ENCODE results near the gene RBM46.

RBM46 gene, protein sequence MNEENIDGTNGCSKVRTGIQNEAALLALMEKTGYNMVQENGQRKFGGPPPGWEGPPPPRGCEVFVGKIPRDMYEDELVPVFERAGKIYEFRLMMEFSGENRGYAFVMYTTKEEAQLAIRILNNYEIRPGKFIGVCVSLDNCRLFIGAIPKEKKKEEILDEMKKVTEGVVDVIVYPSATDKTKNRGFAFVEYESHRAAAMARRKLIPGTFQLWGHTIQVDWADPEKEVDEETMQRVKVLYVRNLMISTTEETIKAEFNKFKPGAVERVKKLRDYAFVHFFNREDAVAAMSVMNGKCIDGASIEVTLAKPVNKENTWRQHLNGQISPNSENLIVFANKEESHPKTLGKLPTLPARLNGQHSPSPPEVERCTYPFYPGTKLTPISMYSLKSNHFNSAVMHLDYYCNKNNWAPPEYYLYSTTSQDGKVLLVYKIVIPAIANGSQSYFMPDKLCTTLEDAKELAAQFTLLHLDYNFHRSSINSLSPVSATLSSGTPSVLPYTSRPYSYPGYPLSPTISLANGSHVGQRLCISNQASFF

DNA sequence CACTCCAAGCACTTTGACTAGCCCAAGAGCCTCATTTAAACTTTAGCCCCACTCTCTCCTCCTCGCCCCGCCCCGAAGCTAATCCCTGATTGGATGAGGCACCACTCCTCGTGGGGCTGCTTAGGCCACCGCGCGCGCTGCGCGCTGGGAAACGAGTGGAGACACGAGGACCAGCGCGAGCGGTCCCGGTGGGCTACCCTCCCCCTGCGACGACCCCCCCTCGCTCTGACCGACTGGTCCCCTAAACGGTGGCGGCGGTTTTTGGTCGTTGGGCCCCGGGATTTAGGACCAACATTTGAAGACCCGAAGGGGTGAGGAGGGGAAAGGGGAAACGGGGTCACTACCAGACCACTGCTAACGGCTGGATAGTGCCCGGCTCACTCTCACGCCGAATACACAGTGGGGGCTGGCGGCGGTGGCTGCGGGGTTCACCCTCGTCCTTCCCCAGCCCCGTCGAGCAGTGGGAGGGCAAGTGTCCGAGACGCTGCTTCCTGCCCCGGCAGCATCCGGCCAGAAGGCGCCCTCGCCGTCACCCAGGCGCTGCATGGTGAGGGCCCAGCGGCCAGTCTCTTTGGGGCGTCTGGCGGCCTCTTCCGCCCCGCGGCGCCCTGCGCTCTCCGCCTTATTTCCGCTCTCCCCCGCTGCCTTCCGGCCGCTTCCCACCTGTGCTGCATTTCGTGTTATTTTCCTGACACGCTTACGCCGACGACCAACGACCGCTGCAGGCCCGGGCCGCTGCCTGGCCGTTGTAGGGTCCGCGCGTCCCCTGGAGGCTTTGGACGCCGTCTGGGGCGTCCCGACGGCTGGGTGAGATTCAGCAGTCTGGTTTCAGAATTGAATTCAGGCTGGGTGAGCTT lies at the start of gene RBM46:
RBM46 (plus strand) TSS at position 147 of the 857 bp plus-strand sequence. CDS start 15,481 bp downstream, outside the sequence.
- no peak for DNase-seq

DNA sequence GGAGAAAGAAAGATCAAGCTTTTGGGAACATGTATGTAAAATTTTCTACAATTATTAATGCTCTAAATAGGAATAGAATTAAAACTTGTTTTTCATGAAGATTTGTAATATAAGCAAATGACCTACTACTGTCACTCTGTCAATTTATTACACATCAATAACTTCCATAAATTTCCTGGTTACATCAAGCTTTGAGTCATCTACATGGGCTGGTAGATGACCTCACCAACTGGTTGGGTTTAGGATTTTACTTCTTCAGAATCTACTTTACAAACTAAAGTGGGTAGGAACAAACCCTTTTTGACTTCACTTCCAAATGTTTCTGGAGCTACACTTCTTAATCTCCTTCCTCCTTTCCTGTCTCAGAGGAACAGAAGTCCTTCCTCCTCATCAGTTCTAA lies 49.3 kb upstream of the RBM46 start:
- DNase-seq, result no peak

DNA sequence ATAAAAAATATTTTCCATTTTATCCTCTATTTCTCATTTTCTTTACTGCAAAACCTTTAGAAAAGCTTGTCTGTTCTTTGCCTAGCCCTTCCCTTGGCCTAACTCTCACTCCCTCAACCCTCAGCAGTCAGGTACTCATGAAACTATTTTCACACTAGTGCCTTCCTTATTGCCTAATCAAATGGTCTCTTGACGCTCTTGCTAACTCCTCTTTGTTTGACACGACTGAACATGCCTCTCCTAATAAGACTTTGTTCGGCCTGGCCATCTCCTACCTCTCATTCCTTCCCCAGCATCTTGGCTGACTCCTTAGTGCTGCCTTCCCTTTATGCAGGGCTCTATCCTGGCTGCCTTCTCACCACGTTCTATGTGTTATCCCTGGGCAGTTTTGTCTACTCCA lies 48.4 kb upstream of the RBM46 start:
- no peak for DNase-seq

DNA sequence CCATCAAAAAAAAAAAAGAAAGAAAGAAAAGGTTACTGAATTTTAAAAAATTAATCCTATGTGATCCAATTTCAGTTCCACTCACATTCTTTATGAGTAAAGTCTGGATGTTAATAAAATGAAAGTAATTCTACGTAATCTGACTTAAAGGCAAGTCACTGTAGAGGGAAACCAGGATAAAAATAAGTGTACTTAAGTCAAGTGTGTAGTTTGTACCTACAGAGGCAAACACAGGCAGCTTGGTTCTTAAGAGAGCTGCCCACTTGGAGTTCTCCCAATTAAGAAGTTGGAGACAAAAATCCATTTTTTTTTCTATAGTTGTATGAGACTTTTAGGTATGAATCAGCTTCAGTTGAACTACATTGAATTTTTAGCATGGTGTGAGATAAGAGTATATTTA lies 44.3 kb upstream of the RBM46 start:
- DNase-seq, result no peak

DNA sequence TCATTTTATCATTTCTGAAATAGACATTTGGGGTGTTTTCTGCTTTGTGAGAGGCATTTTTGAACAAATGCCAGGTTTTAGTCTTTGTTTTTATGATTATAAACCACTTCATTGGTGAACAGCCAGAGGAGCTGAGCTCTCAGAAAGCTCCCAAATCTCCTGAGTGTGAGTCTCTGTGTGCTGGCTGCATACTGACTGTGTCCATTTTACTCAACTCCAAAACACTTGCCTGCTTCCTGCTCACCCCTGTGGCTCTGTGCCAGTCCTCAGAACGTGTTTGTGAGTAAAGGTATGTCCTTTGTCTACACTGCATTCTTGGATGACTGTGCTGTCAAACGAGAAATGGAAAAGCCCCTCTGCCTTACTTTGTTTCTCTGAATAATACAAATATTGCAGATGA lies 42.6 kb upstream of the RBM46 start:
- DNase-seq, result no peak

DNA sequence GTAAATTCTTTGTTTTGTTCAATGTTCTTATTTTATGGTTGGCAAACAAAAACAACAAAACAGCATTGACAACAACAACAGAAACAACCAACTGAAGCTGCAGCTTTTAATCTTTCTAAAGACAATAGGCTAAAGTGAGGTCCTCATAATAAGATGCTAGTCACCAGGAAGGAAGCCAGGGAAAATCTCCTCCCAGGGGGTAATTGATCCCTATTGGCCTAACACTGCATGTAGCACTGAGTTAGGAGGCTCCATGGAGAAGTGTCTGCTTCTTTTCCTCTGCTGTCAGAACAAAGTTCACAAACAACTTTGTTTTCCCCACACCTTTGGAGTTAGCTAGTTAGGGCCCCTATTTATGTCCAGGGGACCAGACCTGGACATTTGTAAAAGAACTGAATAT lies 42.0 kb upstream of the RBM46 start:
- no peak for DNase-seq

DNA sequence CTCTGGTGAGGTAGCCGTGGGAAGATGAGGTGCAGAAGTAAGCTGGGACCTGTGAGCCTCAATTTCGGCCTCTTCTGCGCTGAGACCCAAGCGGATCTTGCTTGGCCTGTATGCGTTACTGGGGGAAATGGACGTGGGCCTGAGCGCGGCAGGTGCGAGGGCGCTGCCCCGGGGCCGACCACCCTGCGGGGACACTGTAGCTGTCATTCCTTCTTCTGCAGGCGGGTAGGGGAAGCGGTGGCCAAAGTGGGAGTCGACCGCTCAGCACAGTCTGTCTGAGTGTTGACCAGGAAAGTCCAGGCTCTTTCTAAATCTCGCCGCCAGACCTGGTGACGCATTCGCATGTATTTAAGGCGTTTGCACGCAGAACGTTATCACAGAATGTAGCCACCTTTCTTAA lies 40.6 kb upstream of the RBM46 start:
- no peak for DNase-seq

DNA sequence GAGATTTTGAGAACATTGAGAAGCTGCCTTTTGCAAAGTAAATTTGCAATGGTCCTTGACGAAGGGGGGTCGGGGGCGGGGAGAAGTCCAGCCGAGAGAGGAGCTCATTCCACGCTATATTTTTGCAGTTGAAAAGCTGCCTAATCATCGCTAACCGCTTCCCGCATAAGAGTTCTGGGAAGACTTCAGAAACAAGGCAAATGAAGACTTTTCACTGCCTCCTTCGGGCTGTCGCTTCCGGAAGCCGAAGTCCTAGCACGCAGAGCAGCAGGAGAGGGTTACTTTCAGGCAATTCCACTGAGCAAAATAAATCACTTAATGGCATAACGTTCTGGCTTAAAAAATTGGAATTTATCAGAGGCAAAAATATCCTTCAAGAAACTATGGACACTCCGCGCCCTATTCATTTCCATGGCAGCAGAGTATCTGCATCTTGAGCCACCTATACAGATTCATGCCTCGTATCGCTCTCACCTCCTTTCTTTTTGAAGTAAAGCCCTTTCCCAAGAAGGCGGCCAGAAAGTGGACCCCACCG lies 39.9 kb upstream of the RBM46 start:
- no peak for DNase-seq

DNA sequence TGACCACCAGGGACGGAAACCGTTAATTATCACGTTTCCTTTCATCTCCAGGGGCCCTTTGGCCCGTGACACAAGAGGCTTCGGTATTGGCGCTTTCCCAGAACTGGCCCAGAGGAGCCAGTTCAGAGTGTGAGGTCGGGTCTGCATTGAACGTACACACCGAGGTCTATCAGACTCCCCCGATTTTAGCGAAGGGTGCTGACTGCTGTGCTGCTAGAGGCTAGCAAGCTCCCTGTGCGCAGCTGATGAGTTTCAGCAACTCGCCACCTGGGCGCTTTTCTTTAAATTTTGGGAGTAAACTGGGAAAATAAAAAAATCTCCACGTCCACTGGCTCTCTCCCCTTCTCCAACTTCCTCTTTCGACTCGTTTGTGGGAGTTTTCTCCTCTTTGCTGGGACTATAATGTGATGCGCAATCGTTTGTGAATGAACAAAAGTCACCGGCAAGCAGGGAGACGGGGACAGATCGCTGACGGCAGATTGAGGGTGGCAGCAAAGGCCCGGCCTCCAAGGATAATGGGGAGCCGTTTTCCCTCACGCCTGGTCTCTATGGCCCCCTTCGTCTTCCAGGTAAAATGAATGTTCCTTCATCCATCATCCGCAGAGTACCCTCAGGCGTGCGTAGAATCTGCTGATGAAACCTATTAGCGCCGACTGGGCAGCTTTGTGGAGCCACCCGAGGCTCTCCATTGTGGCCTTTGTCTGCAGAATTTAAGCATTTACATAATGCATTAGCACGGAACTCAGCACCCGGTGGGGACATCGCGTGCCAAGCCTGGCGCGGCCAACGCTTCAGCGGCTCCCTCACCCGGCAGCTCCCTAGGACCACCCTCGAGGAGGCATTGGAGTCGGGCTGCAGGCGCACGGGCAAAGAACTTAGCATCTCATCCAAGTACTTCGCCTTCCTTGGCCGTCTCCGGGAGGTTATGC lies 38.9 kb upstream of the RBM46 start:
- no peak for DNase-seq

DNA sequence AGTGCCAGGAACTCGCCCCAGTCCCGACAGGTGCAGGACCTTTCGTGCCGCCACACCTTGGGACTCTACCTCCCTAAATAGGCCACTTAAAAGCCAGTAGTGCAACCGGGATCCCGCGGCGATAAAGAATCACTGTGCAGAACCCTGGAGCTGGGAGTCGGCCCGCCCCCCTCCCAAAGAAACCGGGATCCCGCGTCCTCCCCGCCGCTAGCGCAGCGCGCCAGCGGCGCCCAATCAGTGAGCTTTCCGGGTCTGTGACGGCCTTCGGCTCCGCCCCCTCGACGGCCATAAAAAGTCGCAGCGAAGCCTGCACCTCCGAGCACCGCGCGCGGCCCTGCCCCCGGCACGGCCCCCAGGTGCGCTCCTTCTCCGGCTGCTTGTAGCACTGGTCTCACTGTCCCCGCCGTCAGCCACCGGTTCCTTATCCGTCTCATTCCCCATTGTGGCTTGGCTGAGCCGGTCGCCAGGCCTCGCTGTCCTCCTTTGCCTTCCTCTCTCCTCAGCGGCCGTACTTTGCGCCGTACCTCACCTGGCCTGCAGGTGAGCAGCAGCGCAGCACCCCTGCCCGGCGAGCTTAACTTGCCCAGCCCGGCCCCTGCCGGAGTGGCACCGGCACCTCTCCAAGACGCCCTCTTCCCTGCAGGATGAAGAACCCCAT lies 37.3 kb upstream of the RBM46 start, which contains the start of gene LRAT:
LRAT (plus strand) TSS at position 318 of the 658 bp plus-strand sequence; CDS start at position 645, 327 bp downstream.
- no peak for DNase-seq

DNA sequence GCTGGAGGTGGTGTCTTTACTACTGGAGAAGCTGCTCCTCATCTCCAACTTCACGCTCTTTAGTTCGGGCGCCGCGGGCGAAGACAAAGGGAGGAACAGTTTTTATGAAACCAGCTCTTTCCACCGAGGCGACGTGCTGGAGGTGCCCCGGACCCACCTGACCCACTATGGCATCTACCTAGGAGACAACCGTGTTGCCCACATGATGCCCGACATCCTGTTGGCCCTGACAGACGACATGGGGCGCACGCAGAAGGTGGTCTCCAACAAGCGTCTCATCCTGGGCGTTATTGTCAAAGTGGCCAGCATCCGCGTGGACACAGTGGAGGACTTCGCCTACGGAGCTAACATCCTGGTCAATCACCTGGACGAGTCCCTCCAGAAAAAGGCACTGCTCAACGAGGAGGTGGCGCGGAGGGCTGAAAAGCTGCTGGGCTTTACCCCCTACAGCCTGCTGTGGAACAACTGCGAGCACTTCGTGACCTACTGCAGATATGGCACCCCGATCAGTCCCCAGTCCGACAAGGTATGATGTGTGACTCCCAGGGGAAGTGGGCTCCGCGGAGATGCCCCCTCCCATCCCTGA lies 36.6 kb upstream of the RBM46 start:
- DNase-seq, result no peak

DNA sequence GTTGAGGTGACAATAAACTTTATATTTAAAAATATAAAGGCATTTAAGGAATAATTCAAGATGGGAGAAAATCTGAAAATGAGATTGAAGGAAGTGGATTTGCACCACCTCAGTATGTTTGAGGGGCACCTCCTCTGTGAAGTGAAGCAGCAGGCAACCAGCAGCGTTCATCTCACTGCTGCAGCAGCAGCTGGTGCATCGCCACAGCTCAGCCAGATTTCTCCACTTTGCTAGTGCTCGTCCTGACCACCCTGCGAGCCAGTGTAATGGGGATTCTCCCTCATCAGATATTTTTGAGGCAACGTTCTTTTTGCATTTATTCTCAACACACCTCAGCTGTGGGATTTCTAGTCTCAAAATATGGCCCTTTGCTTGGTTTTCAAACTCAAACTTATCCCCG lies 23.4 kb upstream of the RBM46 start:
- DNase-seq, result no peak

DNA sequence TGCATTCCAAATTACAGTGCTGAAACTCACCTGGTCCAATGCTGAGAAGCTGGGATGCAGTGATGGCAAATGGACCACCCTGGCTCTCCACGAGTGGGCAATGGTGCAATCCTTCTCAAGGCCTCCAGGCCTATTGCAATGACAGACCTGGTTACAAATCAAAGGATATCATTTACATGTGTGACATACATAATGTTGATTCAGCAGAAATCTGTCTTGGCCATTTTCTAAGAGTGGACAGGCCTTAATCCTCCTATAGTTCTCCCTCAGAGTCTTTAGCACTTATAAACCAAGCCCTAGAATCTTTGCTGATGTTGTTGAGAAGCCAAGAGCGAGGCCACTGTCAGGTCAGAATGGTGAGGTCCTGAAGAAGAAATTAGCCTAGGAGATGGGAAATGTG lies 20.2 kb upstream of the RBM46 start:
- DNase-seq, result no peak

DNA sequence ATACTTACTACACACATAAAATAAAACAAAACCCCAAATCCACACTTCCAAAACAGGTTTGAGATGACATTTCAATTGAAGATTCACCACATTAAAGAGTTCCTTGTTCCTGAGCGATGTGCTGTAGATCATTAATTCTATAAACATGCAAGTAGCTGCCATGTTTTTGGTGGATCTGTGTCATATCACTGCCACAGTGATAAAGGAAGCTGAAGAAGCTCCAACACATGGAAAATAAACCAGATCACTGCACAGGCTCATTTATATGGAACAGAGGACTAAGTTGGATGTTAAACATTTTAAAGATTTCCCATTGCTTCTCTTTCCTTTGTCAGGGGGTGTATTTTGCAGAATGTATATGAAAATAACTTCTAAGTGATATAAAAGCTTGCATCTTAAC lies 2.8 kb upstream of the RBM46 start:
- no peak for DNase-seq

DNA sequence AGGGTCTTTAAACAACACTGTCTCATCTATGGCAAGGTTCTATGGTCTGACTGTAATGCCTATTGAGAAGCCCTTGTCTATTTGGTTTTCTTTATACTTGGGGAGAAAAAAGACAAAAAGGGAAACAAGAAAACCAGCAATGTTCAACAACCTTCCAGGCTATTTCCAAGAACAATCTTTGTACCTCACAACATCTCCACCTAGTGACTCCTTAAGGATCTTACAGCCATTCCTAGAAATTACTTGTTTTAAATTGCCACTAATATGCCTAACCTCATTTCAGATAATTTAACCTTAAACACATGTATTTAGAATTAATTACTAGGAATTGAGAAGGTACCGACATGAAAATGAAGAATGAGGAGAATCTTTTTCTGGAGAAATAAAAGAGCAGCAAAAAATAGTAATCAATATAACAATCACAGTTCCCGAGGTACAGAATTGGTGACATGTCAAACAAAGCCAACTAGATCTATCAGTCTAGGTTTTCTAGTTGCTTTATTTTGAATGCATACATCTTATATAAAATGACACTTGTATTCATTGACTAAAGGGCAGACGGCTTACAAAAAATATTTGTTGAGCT lies 1.6 kb upstream of the RBM46 start:
- no peak for DNase-seq

DNA sequence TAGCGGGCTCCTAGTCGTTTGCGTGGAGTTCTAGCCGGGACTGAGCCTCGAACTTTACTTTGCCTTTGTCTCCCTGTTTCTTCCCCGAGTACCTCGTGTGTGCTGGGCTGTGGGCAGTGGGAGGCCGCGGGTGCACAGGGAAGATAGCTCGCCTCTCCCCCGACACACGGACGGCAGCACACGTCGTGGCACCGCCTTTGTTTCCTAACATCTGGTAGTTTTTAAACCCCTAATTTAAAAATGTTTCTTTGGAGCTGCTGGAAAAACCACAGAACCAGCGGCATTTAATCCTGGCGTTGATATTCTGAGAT lies 866 bp downstream of the RBM46 start:
- DNase-seq, result no peak

DNA sequence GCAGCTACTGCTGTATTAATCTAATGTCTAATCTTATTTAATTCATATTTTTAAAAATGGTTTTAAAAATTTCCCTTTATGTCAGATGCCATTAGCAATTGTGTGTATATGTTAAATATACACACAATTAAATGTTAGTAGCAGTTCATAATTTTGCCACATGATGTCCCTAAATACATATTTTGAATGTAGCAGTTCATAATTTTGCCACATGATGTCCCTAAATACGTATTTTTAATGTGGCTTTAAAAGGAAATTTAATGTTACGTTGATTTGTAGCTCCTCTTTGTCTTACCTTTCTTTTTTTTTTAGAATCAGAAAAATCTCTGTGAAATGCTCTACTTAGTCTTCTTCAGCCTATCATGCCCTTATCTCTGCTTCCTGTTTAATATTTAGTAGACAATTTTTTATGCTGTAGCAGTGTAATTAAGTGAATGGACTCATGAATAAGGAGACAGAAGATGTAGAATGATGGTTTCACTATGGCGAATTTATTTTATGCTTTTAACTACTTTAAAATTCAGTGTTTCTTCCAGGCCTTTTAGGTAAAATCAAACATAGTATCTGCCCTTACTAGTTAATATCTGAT lies 26.1 kb downstream of the RBM46 start:
- DNase-seq, result no peak

DNA sequence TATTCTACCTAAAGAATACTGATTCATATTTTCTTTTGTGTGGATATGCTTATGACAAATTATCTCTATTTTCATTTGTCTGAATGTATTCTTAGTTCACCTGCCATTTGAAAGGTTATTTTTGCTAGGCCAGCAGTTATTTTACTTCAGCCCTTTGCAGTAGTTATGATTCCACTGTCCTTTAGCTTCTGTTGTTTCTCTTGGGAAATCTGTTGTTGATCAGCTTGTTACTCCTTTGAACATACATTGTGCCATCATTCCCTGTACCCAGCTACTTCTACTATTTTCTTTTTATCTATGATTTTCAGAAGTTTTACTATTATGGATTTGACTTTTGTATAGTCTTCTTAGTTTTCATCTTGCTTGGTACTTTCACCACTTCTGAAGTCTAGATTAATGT lies 37.2 kb downstream of the RBM46 start:
- DNase-seq, result no peak

DNA sequence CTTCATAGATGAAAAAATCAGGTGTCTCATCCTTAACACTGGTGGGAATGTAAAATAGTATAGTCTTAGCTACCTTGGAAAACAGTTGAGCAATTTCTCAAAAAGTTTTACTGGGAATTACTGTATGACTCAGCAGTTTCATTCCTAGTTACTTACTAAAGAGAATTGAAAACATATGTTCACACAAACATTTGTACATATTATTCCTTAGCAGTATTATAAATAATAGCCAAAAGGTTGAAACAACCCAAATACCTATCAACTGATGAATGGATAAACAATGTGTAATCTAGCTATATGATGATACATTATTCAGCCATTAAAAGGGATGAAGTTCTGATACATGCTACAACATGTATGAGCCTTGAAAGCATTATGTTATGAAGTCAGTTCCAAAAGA lies 41.7 kb downstream of the RBM46 start:
- no peak for DNase-seq

DNA sequence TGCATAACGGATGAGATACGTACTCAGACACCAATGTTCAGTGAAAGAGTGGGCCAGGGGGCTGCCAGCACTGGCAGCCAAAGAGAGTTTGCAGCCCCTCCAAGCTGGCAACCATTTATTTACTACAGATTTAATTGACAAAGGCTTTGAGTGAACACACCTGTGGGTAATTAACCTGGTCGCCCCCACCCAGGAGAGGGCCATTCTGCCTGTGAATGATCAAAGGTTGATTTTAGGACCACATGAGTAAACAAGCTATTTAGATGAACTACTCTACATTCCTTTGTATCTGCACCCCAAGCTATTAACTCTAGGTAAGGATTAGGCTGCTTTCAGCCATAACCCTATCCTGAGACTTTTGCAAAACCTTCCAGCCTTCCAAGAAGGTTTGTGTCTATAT lies 55.0 kb downstream of the RBM46 start:
- DNase-seq, result no peak

DNA sequence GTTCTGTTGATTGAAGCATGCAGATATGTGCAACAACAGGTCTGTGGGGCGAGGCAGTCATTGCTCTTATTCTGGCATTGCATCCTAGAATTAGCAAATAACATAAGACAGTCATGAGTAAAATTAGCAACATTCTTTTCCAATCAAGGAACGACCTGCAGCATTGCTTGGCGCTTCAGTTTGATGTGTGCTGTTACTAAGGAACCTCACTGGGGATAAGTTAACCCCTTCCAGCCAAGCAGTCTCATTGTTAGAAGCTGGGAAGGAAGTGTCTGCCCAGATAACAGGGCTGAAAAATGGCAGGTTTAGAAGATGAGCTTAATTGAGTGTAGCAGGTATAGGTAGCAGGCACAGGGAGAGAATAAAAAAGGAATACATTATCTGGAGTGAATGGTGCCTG lies 55.4 kb downstream of the RBM46 start:
- DNase-seq, result no peak

Measured in SHP77 (cell line).